OCI-LY3 (cell line): Measurements from ENCODE around the gene AVEN.

ENCODE experiments used
- CTCF ChIP-seq: fragments of 200-600, 300-600 bp; sonication (generic); IDR thresholded peaks from 2 replicates; pipeline ENCODE4 v1.5.1; 2014; ENCODE audit warnings: antibody characterized with exemption, low read length, low read depth
- EZH2phosphoT487 ChIP-seq: fragments of 200-600 bp; shearing (Covaris generic); IDR thresholded peaks from 2 replicates; pipeline ENCODE4 v1.6.1; 2018; ENCODE audit warnings: antibody characterized with exemption, mixed run types, low read depth

- no peak for TF ChIP-seq CTCF
- TF ChIP-seq EZH2phosphoT487, result no peak
Measured at GRCh38 chr15:33872416-33873106, 166.4 kb downstream of the AVEN start.
